ENCODE results near the gene NREP. TPM values are rescaled to one million over a fixed set of nuclear protein-coding genes. Genes with fewer than 3 reads are reported as not detected.

The NREP gene
- total and polyA plus RNA-seq, 2 experiments from 2014 or later: 260 to 300 TPM

- Mint-ChIP-seq H3K9me3 (no peaks in the 10 kb centered on the region), H3K4me3 (no peak overlapping the region), H3K4me1 (peaks cover 9% of the 10 kb centered on the region), H3K27me3 (ENCODE audit: insufficient read depth, low read depth, poor library complexity) (peaks cover 2% of the 10 kb centered on the region), H3K27ac (no peak overlapping the region), H3K36me3 (ENCODE audit: low read depth) (no peaks in the 10 kb centered on the region)
- no peak overlapping the region for H2AFZ ChIP-seq
- no peaks in the 10 kb centered on the region for H3K27me3 ChIP-seq (ENCODE audit: insufficient read depth)
- no peak overlapping the region for H3K4me2 ChIP-seq
- H3K9me2 ChIP-seq (ENCODE audit: insufficient read depth): no peaks in the 10 kb centered on the region
- ATAC-seq: no peak
- no peaks in the 10 kb centered on the region for H4K20me1 ChIP-seq (replicated peaks; ENCODE audit: insufficient read depth)
- H3K36me3 ChIP-seq (ENCODE audit: insufficient read depth): no peaks in the 10 kb centered on the region
- TF ChIP-seq NANOG (IDR thresholded peaks at IDR 0.05; ENCODE audit: borderline replicate concordance): no peak
- TF ChIP-seq CREB1 (CRISPR knock-in tag; IDR thresholded peaks at IDR 0.05; ENCODE audit: low read depth): no peak
- TF ChIP-seq ZNF331 (CRISPR knock-in tag; IDR thresholded peaks at IDR 0.05; ENCODE audit: low read depth): no peak
- no peak for TF ChIP-seq EZH2 (IDR thresholded peaks at IDR 0.05; ENCODE audit: low read depth, unreplicated experiment)
- no peak for TF ChIP-seq CTCF (conservative IDR thresholded peaks at IDR 0.05; ENCODE audit: low read depth in 2 of 2)
- no peak for TF ChIP-seq POLR2AphosphoS5 (IDR thresholded peaks at IDR 0.05; ENCODE audit: low read depth)
- no peak for TF ChIP-seq EZH2phosphoT487 (IDR thresholded peaks at IDR 0.05; ENCODE audit: unreplicated experiment)
- TF ChIP-seq, protein P1, sequence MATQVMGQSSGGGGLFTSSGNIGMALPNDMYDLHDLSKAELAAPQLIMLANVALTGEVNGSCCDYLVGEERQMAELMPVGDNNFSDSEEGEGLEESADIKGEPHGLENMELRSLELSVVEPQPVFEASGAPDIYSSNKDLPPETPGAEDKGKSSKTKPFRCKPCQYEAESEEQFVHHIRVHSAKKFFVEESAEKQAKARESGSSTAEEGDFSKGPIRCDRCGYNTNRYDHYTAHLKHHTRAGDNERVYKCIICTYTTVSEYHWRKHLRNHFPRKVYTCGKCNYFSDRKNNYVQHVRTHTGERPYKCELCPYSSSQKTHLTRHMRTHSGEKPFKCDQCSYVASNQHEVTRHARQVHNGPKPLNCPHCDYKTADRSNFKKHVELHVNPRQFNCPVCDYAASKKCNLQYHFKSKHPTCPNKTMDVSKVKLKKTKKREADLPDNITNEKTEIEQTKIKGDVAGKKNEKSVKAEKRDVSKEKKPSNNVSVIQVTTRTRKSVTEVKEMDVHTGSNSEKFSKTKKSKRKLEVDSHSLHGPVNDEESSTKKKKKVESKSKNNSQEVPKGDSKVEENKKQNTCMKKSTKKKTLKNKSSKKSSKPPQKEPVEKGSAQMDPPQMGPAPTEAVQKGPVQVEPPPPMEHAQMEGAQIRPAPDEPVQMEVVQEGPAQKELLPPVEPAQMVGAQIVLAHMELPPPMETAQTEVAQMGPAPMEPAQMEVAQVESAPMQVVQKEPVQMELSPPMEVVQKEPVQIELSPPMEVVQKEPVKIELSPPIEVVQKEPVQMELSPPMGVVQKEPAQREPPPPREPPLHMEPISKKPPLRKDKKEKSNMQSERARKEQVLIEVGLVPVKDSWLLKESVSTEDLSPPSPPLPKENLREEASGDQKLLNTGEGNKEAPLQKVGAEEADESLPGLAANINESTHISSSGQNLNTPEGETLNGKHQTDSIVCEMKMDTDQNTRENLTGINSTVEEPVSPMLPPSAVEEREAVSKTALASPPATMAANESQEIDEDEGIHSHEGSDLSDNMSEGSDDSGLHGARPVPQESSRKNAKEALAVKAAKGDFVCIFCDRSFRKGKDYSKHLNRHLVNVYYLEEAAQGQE (IDR thresholded peaks at IDR 0.05; ENCODE audit: unreplicated experiment): no peak
- no peak for TF ChIP-seq ZNF114 (CRISPR knock-in tag; IDR thresholded peaks at IDR 0.05)
- no peak for TF ChIP-seq STAT1 (IDR thresholded peaks at IDR 0.05; ENCODE audit: unreplicated experiment)
- TF ChIP-seq ETS1 (IDR thresholded peaks at IDR 0.05): no peak
- no peak for TF ChIP-seq ZNF462 (CRISPR knock-in tag; IDR thresholded peaks at IDR 0.05)
- no peak for TF ChIP-seq JUNB (IDR thresholded peaks at IDR 0.05; ENCODE audit: unreplicated experiment)
- H3F3A ChIP-seq (replicated peaks; ENCODE audit: low read depth): no peaks in the 10 kb centered on the region
- H3K4me1 ChIP-seq (ENCODE audit: insufficient read depth): peaks cover 3% of the 10 kb centered on the region; the same call in 1 of the 2 replicates
- no peaks in the 10 kb centered on the region for H3K79me2 ChIP-seq (replicated peaks; ENCODE audit: insufficient read depth)
- DNase-seq (ENCODE audit: low spot score): no peak
- no peak overlapping the region for H3K27ac ChIP-seq (ENCODE audit: low read depth)
- H3K4me3 ChIP-seq: no peak overlapping the region
Measured at GRCh38 chr5:111769541-111769940, 12.5 kb upstream of the NREP start.

Data from GM23338 (cell line).